GM18519 (cell line): ENCODE results near the gene NCS1.
"Not testable (repeated sequence)": the region's sequence is repeated elsewhere in the genome, so short reads cannot be mapped to it uniquely, and the experiment has no call there.

ENCODE experiments used
- ATAC-seq: cut with Tn5 transposase; IDR thresholded peaks from one replicate; pipeline ENCODE4 v1.9.1; 2021; ENCODE audit warnings: mild to moderate bottlenecking, moderate library complexity; ENCODE audit not compliant: unreplicated experiment, low FRiP score

NCS1 gene

DNA sequence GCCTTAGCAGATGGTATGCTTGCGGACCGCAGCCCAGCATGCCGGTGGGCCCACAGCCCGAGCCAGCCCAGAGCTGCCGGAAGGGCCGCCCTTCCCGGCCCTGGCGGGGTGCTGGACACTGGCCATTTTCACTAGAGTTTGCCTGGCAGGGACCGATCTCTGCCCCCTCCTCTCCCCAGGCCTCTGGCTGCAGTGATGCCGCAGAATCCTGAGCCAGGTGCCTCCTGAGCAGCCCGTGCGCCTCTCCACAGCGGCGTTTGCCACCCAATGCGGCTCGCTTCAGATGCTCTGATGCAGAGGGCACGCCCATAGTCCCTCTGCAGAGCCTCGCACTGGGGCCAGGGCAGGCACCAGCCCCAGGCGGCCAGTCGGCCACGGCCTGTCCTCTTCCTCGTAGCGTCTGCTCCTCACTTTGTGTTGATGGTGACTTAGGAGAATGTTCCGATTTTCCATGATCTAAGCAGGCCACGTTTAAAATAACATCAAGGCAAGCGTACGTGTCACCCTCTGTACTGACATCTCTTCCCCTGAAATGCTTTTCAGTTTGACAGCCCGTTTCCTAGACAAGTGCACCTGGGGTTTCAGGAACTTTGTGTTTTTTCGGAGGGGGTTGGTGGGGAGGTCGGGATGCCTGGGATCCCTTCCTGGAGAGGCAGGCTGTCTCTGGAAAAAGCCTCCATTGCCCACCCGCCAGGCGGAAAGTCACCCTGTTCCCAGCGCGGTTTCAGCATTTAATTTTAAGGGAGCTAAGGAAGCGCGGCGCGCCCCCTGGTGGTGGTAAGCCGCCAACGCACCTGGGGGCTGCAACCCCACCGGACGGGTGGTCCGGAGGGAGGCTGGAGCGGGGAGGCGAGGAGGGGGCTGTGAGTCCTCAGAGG lies 63.6 kb downstream of the NCS1 start:
- ATAC-seq = no peak

DNA sequence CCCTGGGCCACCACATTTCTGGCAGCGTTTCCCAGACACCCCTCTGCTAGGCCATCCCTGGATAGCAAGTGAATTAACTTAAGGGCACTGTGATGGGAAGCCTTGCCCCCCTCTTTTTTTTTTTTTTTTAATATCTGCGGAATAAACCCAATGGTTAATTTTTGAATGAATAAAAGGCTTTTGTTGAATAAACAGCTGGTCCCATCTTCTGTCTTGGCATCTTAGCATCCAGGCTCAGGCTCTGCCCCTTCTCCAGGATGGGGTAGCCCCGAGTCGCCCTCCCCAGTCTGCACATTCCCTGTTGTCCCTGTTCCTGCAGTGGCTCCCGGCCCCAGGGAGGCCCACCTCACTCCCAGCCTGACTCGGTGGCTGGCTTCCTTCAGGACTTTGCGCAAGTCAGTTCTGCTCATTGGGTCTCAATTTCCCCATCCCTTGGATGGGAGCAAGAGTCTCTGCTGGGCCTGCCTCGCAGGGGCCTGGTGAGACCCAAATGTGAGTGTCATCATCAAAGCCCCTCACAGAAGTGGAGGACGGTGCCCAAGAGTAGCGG lies 64.3 kb downstream of the NCS1 start:
- ATAC-seq = no peak

DNA sequence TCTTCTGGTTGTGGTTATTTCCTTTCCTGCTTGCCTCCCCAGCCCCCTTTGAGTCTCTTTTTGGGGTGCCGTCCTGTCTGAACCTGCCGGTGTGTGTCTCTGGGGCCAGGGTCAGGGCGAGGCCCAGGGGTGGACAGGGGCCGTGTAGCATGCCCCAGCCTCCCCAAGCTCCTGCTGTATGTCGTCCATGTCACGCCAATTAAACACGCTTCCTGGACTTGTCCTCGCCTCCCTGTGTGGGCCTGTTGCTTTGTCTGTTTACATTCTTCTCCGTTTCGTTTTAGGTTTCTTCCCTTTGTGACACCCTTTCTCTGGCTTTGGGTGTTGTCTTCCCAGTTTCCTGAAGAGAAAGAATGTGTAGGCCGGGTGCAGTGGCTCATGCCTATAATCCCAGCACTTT lies 64.9 kb downstream of the NCS1 start:
- no peak for ATAC-seq

DNA sequence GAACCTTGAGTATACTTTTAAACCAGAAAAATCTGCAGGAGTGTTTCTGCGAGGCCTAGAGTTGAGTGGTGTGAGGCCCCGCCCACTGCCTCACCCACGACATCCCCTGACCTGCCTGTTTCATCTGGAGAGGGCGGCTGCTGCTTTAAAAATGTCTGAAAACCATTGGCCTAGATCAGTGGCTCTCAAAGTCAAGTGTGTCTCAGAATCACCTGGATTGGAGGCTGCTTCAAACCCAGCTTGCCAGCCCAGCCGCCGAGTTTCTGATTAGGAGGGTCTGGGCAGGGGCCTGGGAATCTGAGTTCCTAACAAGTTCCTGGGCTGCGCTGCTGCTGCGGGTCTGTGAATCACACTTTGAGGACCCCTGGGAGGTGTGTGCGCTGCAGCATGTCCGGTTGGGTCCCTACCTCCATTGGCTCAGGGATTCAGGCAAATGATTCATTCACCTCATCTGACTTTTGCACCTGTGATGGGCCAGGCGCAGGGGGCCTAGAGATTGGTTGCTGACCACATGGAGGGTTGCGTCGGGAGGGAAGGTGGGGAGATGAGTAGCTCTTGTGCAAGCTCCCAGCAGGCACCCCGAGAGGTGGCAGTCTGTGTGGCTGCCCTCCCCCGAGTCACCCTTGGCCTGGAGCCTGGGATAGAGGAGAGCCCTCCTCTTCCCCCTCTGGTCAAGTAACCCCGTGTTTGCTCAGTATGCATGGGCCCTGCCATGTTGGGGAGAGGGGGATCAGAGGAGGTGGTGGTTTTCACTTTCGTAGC lies 65.7 kb downstream of the NCS1 start:
- no peak for ATAC-seq

DNA sequence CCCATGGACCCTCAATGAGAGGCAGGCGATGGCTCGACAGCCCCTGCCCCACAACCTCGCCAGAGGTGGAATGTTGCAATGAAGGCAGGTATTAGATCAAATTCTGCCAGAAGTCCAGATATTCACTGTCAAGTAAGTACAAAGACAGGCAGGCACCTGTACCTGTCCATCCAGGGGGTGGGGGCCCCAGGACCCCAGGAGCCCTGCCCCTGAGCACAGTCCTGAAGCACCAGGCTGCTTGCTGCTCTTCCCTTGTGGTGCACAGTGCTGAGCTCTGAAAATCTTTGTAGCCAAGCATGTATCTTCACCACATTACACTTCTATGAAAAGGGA lies 67.1 kb downstream of the NCS1 start:
- no peak for ATAC-seq

DNA sequence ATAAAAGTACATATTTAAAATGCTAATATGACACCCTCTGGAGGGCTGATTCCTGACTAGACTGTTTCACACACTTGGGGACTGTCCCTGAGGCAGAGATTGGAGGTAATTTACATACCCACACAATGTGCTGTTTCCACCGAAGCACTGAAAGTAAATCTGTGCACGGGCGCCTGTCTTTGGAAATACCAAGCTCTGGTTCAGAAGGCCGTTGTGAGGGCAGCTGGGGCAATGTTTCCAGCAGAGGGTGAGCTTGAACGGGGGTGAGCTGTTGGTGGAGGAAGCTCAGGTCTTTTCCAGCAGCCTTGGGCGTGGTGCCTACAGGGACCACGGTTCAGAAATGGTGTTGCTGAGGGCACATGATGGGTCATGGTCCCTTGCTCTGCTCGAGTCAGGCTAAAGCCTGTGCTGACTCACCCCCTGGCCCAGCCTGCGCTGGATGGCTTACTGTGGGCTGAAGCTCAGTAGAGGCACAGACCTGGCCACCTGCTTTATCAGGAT lies 67.6 kb downstream of the NCS1 start:
- ATAC-seq = no peak

DNA sequence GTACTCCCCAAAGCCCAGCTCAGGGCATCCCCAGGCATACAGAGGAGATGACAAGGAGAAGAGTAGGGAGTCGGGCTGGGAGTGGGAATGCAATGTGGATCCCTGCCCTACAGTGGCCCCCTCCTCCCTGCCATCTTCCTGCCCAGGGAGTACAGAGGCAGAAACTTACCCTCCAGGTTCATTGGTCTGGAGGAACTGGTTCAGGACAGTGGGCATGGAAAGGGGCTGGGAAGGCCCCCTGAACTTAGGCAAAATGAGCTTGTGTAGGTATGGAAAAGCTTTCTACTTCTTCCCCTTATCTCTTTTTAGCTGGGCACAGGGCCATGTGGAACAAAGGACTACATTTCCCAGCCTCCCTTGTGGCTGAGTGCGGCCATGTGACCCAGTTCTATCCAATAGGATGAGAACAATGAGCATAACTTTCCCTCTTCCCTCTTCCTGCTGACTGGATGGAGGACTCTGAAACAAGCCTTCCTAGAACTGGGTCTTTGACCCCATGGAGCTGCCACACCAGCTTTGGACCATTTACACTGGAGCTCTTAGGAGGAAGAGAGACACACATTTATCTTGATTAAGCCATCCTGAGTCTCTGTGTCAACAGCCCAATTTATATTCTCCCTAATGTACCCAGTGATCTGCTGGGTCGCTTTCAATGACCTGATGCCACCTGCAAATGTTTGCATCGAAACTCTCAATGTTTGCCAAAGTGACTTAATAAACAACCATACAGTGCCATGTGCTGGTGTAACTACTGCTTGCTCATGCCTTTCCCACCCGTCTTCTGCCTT lies 68.4 kb downstream of the NCS1 start:
- no peak for ATAC-seq

DNA sequence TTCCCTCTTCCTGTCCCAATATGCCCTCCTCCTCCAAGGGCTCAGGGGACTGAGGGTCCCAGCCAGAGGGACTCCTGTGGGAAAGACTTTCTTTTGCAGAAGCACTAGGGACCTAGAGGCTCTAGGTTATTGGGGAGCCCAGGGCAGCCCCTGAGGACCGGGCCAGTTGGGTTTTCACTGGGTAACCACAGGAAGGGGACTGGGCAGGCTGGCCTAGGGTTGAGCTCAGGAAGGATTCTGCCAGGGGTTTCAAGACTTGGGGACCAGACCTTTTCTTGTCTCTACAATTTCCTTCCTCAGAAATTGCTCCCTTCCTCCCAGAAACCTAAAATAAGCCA lies 69.0 kb downstream of the NCS1 start:
- no peak for ATAC-seq

DNA sequence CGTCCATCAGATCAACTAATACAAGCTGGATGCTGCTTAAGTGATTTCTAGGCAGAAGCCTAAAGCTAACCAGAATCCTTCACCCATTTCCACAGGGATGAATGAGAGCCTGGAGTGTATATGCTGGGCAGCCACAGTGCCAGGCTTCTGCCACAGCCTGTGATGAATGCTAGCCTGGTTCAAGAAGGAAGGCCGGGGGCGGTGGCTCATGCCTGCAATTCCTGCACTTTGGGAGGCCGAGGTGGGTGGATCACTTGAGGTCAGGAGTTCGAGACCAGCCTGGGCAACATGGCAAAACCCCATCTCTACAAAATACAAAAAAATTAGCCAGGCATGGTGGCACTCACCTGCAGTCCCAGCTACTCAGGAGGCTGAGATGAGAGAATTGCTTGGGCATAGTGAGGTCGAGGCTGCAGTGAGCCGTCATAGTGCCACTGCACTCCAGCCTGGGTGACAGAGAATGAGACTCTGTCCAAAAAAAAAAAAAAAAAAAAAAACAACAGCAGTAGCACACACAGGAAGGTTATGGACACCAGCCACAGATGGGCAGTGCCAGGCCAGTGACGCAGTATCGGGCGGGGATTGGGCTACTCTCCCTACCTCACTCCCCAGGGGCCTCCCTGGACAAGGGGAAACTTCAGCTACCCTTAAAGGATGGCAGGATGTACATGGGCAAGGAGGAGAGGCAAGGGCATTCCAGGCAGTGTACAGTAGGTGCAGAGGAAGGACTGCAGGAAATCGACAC lies 70.2 kb downstream of the NCS1 start:
- ATAC-seq = no peak

DNA sequence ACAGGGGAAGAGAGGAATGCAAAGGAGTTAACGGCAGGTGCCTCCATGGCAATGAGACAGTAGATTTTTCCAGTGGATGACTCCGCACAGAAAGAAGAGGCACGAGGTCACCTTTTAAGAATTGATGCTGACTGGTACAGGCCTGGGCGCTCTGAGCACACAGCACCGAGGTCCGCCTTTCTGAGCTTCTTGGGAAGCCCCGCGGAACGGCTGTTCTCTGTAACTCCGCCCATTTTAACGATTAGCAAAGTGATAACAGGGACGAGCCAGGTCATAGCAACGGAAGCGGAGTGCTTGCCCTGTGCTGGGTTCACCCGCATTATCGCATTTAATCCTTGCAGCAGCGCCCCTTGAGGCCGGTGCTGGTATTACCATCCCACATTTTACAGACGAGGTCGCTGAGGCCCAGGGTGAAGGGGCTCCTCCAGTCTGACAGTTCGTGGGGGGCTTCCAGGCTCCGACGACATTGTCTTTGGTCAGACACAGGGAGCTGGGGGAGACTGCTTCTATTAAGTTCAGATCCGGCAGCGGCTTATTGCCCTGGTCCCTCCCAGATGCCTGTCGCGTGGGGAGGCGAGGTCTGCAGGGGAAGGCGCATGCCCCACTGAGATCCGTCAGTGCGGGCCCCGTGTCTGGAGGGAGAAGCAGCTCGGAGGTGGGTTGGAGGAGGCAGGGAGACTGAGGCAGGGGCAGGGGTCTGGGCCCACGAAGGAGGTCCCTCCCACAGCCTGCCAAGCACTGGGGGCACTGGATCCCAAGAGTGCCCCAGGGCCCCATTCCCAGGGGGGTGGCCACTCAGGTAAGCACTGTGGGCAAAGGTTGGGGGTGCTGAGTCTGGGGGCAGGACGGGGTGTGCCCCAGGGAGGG lies 71.0 kb downstream of the NCS1 start:
- ATAC-seq = no peak

DNA sequence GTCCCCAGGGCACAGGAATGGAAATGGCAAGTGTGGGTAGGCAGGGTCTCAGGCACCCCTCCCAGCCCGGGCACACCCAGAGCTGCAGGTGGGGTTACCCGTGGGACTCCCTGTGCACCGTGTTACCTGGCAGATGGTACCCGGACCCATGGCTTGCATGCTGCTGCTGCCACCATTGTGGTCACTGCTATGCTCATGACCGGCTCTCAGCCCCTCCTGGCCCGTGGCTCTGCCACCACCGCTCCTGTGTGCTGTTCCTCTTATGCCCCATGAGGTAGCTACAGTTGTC lies 71.6 kb downstream of the NCS1 start:
- no peak for ATAC-seq

DNA sequence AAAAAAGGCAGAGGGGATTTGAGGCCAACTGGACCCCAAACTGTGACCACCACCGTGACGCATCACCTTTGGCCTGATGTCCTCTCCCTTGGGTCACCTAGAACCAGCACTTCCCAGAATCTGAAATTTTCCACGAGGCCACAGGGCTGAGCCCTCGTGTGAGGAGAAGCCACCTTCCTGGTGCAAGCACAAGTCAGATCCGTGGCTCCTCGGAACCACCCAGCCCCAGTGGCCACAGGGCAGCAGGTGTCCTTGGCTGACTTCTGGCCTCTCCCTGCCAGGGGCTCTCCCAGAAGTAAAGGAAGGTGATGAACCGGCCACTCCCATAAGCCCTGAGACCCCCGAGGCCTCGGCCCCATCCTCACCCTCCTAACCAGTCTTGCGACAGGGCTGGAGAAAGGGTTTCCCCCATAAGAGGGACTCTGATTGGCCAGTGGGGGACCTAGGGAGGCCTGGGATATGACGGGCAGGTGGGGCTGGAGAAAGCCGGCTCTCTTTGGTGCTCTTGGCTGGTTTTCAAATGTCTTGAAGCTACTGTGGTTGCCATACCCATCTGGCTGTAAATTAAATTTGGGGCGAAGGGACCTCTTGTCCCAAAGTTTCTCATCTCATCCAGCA lies 72.5 kb downstream of the NCS1 start:
- ATAC-seq = no peak

DNA sequence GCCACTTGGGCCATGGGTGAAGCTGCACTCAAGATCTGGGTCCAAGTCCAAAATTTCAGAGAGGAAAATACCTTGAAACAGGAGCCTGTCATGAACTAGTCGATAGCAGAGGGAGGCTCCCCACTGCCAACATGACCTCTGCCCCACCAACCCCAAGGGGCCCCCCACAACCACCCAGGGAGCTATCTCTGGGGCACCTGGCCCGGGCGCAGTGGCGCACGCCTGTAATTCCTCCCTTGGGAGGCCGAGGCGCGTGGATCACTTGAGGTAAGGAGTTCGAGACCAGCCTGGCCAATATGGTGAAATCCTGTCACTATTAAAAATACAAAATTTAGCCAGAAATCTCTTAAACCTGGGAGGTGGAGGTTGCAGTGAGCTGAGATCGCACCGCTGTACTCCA lies 73.3 kb downstream of the NCS1 start:
- no peak for ATAC-seq

DNA sequence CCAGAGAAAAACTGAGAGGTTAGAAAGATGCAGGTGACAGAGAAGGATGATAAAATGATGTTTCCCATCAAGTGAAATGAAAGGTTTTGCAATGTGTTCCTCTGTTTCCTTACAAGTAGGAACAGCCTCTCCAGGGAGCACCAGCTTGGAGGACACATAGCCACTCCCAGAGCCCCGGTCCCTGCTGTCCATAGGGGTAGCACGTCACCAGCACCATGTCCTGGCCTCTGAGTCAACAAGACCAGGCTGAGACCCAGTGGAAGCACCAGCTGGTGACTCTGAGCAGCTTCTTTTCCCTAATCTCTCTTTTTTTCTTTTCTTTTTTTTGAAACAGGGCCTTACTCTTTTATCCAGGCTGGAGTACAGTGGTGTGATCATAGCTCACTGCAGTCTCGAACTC lies 73.9 kb downstream of the NCS1 start:
- no peak for ATAC-seq

DNA sequence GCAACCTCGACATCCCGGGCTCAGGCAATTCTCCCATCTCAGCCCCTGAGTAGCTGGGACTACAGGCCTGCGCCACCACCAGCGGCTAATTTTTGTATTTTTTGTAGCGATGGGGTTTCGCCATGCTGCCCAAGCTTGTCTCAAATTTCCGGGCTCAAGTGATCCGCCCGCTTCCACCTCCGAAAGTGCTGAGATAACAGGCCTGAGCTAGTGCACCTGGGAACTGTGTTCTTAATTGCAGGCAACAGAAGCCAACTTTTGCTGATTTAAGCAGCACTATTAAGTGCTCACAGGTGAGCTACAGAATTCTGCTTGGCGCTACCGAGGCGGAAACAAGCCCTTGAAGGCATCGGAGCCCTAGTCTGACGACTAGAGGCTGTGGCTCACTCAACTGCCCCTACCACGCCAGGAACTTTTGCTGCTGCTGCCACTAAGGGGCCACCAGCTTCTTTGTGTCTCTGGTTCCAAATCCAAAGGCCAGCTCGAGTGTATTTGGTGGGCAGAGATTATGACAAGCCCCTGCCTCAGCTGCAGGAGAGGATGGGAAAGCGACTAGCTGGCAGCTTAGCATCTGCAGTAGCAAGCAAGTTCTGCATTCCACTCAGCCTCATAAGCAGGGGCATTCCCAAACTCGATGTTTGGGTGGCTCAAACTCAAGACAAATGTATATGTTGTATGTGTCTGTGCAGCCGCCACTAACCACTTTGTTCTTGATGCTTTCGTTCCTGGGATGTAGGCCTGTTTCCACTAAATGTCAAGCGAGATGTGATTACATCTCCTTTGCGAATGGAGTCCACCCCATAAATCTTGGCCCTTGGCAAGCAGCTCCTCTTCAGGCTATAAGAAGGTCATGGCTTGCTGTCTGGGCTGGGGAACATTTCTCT lies 82.8 kb downstream of the NCS1 start:
- no peak for ATAC-seq

DNA sequence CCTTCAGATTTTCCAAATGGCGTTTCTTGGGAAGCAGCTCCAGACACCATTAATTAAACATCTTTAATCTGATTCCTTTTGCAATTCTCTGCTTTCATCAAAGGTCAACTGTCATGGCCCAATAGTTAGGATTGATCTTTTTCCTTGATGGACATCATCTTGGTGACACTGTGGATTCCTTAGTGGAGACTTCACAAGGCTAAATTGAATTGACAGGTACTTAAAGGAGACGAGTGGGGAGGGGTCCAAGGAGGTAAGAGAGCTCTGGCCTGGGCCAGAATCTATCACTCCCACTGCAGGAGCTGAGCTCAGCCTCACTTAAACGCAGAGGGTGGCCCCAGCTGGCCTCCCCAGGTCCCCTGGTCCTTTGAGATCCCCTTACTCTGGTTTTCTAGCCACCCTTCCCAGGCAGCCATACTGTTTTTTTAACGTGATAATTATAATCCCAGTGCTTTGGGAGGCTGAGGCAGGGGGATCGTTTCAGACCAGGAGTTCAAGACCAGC lies 83.5 kb downstream of the NCS1 start:
- no peak for ATAC-seq

DNA sequence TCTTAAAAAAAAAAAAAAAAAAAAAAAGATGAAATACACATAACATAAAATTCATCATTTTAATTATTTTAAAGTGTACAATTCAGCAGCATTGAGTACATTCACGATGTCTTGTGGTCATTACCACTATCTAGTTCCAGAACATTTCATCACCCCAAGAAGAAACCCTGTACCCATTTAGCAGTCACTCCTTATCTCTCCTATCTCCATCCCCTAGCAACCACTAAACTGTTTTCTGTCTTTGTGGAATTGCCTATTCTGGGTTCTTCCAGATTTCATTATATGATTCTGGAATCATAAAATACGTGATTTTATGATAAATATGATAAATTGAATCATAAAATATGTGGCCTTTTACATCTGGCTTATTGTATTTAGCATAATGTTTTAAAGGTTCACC lies 84.4 kb downstream of the NCS1 start:
- no peak for ATAC-seq

DNA sequence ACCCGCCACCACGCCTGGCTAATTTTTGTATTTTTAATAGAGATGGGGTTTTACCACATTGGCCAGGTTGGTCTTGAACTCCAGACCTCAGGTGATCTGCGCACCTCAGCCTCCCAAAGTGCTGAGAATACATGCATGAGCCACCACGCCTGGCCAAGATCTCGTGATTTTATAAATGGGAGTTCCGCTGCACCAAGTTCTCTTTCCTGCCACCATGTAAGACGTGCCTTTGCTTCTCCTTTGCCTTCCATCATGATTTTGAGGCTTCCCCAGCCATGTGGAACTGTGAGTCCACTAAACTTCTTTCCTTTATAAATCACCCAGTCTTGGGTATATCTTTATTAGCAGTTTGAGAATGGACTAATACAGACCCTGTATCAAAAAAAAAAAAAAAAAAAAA lies 85.9 kb downstream of the NCS1 start:
- ATAC-seq = not testable (repeated sequence)
